ENCODE results near the gene NUP107.

NUP107 gene

GRCh38 chr12:68745376-68745903, 58.7 kb downstream of the NUP107 start:
- DNase-seq, result no peak

GRCh38 chr12:68745904-68746571, 59.3 kb downstream of the NUP107 start, which contains the start of gene SLC35E3:
SLC35E3 (plus strand) TSS chr12:68746176; CDS start chr12:68746378, 202 bp downstream.
- peak; percentile 86 for DNase-seq

GRCh38 chr12:68746572-68747180, 59.9 kb downstream of the NUP107 start:
- DNase-seq, result peak; percentile 21

- DNase-seq, result no peak
Observed at GRCh38 chr12:68749443-68749842, 62.7 kb downstream of the NUP107 start.

GRCh38 chr12:68749861-68750260, 63.1 kb downstream of the NUP107 start:
- DNase-seq, result no peak

GRCh38 chr12:68750506-68750905, 63.7 kb downstream of the NUP107 start:
- no peak for DNase-seq

GRCh38 chr12:68755536-68756243, 68.9 kb downstream of the NUP107 start:
- no peak for DNase-seq

- DNase-seq, result no peak
Observed at GRCh38 chr12:68759852-68760251, 73.1 kb downstream of the NUP107 start.

- no peak for DNase-seq
Observed at GRCh38 chr12:68760806-68761441, 74.1 kb downstream of the NUP107 start.

GRCh38 chr12:68761442-68761812, 74.6 kb downstream of the NUP107 start:
- DNase-seq, result no peak

- no peak for DNase-seq
Observed at GRCh38 chr12:68761901-68762630, 75.3 kb downstream of the NUP107 start.

- no peak for DNase-seq
Observed at GRCh38 chr12:68762691-68763090, 75.9 kb downstream of the NUP107 start.

- DNase-seq, result no peak
Observed at GRCh38 chr12:68765696-68766095, 78.9 kb downstream of the NUP107 start.

GRCh38 chr12:68766646-68767045, 79.9 kb downstream of the NUP107 start:
- no peak for DNase-seq

GRCh38 chr12:68767191-68767590, 80.4 kb downstream of the NUP107 start:
- no peak for DNase-seq

GRCh38 chr12:68768431-68768939, 81.7 kb downstream of the NUP107 start:
- DNase-seq, result no peak

- DNase-seq, result no peak
Observed at GRCh38 chr12:68769941-68770340, 83.2 kb downstream of the NUP107 start.

- DNase-seq, result no peak
Observed at GRCh38 chr12:68771223-68771925, 84.6 kb downstream of the NUP107 start.

GRCh38 chr12:68772714-68773113, 85.9 kb downstream of the NUP107 start:
- DNase-seq, result no peak

GRCh38 chr12:68773582-68773981, 86.8 kb downstream of the NUP107 start:
- DNase-seq, result no peak

GRCh38 chr12:68775121-68775630, 88.4 kb downstream of the NUP107 start:
- no peak for DNase-seq

Data from 8988T (cell line).